HG02943 (cell line): ENCODE results near the gene NCOA3.

Source experiments
- ATAC-seq: cut with Tn5 transposase; IDR thresholded peaks from one replicate; pipeline ENCODE4 v1.9.1; 2021; ENCODE audit warnings: mild to moderate bottlenecking, low read depth, moderate library complexity; ENCODE audit not compliant: unreplicated experiment

The NCOA3 gene

GRCh38 chr20:47689731-47690130 is 188.0 kb downstream of the NCOA3 start:
- ATAC-seq, result no peak

GRCh38 chr20:47691625-47692024 is 189.9 kb downstream of the NCOA3 start:
- no peak for ATAC-seq

- no peak for ATAC-seq
These were observed 192.5 kb downstream of the NCOA3 start for GRCh38 chr20:47694021-47694818.

GRCh38 chr20:47696856-47697255 is 195.2 kb downstream of the NCOA3 start:
- ATAC-seq, result no peak

- ATAC-seq, result no peak
These were observed 196.5 kb downstream of the NCOA3 start for GRCh38 chr20:47698142-47698541.

GRCh38 chr20:47699818-47700217 is 198.1 kb downstream of the NCOA3 start:
- no peak for ATAC-seq

GRCh38 chr20:47700327-47700726 is 198.6 kb downstream of the NCOA3 start:
- ATAC-seq, result no peak

DNA sequence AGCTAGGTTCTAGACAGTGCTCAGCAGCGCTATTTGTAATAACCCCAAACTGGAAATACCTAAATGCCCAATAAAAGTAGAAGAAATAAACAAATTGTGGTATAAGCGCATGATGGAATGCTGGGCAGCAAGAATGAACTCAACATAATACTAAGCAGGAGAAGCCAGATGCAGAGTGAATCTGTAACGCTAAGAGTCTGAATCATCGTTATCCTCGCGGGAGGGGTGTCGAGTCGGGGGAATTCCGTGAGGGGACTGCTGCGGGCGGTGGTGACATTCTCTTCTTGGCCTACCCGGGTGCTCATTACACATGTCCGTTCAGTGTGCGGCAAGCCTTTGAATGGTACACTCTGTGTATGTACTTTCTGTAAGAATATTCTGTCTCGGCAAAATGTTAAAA is 199.9 kb downstream of the NCOA3 start:
- no peak for ATAC-seq

DNA sequence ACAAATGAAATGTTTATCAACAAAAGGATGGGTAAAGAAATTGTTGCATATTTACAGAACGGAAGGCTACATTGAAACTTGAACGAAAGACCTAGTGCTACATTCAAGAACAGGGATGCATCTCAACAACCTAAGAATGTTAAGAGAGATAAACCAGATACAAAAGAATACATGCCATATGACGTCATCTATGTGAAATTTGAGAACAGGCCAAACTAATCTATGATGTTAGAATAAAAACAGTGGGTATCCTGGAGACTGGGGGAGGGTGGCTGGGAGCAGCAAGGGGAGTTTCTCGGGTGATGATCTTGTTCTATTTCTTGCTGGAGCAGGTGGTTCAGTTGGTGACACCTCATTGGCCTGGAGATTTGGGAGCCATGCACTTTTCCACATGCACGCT is 202.1 kb downstream of the NCOA3 start:
- no peak for ATAC-seq

GRCh38 chr20:47704746-47705496 is 203.2 kb downstream of the NCOA3 start:
- ATAC-seq, result no peak

- ATAC-seq, result no peak
These were observed 203.8 kb downstream of the NCOA3 start for GRCh38 chr20:47705497-47705856.

DNA sequence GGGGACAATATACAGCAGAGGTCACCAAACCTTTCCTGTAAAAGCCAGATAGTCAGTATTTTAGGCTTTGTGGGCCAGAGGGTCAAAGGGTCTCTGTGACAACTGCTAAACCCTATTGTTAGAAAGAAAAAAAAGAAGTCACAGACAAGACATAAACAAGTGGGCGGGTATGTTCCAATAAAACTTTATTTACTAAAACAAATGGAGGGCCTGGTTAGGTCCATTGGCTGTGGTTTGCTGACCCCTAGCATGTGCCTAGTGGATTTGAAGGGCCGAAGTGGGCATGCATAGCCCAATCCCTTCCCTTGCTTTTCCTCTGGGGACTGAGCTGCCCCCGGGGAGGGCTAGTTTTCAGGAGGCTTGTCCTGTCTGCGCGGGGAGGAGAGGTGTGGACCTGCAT is 204.7 kb downstream of the NCOA3 start:
- no peak for ATAC-seq
